NT2/D1 (cell line): Measurements from ENCODE around the gene CDH12.

Experiments used
- DNase-seq: peaks from one replicate; pipeline ENCODE4 v3.0.0-alpha.2; 2011; ENCODE audit warnings: low read depth, low spot score
- H3K27me3 ChIP-seq: 2 replicates; pipeline ENCODE4 v1.6.0; 2011; ENCODE audit warnings: mild to moderate bottlenecking; ENCODE audit not compliant: insufficient read length, insufficient read depth
- H3K36me3 ChIP-seq: 2 replicates; pipeline ENCODE4 v1.6.1; 2011; ENCODE audit warnings: mild to moderate bottlenecking, low read length, mixed read lengths; ENCODE audit not compliant: insufficient read depth, insufficient read length
- H3K4me1 ChIP-seq: 2 replicates; pipeline ENCODE4 v1.5.1; 2011; ENCODE audit not compliant: insufficient read depth, insufficient read length
- H3K4me3 ChIP-seq: 2 replicates; pipeline ENCODE4 v1.5.1; 2011; ENCODE audit warnings: low read depth; ENCODE audit not compliant: insufficient read length
- H3K9ac ChIP-seq: 2 replicates; pipeline ENCODE4 v1.6.0; 2011; ENCODE audit warnings: low read depth; ENCODE audit not compliant: insufficient read length
- H3K9me3 ChIP-seq: 2 replicates; pipeline ENCODE4 v1.5.1; 2011; ENCODE audit warnings: mild to moderate bottlenecking, low read length; ENCODE audit not compliant: insufficient read depth
- SUZ12 ChIP-seq: IDR thresholded peaks from 2 replicates; pipeline ENCODE4 v1.6.1; 2011; ENCODE audit not compliant: insufficient read length, insufficient read depth; ENCODE audit errors: extremely low read depth
- YY1 ChIP-seq: IDR thresholded peaks from 2 replicates; pipeline ENCODE4 v1.6.1; 2011; ENCODE audit not compliant: insufficient read length, insufficient read depth
- ZNF274 ChIP-seq: IDR thresholded peaks from 2 replicates; pipeline ENCODE4 v1.6.1; 2011; ENCODE audit warnings: mild to moderate bottlenecking, low read depth, low read length

Gene CDH12

DNA sequence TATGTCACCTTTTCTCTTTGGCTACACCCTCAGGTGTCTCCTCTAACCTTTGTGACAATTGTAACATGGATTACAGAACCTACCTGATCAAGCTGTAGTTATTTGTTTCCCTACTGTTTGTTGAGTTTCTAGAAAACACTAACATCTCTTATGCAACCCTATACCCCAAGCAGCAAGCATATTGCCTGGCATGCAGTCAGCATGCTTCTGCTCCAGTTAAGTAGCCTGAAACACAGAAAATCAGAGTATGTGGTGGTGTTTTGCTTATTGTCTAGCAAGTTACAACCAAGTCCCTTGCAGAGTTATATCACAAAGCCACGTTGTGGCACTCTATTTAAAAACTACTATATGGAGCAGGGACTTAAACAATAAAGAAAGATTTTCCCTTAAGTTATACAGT, 131.1 kb downstream of the CDH12 start:
- Histone ChIP-seq H3K4me1 (no peaks in the 10 kb centered on the region), H3K9ac (no peak overlapping the region), H3K9me3 (peaks cover 26% of the 10 kb centered on the region; the same call in 1 of the 2 replicates), H3K4me3 (no peak overlapping the region), H3K27me3 (no peaks in the 10 kb centered on the region), H3K36me3 (no peaks in the 10 kb centered on the region)
- DNase-seq = no peak
- TF ChIP-seq YY1 (no peak), ZNF274 (no peak), SUZ12 (no peak)

- H3K9me3 ChIP-seq = peaks cover 26% of the 10 kb centered on the region; the same call in 1 of the 2 replicates
- no peaks in the 10 kb centered on the region for H3K36me3 ChIP-seq
- DNase-seq = no peak
- no peaks in the 10 kb centered on the region for H3K4me1 ChIP-seq
- no peak overlapping the region for H3K9ac ChIP-seq
- no peaks in the 10 kb centered on the region for H3K27me3 ChIP-seq
- no peak overlapping the region for H3K4me3 ChIP-seq
- TF ChIP-seq ZNF274 = peak; percentile 39; the same call in 1 of the 2 replicates
- TF ChIP-seq SUZ12 = no peak
Measured at GRCh38 chr5:22719842-22720241, 133.3 kb downstream of the CDH12 start.

DNA sequence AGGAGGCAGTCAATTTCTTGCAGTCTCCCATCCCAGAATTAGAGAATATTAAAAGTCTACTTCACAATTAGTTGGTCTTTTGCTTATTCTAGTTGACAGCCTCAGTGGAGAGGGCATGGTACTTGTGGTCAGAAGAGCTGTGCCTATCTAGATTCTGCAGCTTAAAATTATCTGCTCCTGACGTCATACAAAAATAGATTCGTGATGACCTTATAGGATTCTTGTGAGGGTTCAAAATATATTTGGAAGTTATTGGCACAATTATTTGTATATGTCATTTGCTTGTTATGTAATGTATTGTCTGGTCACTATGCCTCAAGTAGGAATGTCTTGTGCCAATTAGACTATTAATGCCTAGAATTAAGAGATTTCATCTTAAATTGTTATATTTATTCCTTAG, 142.5 kb downstream of the CDH12 start:
- no peaks in the 10 kb centered on the region for H3K4me1 ChIP-seq
- H3K9ac ChIP-seq = no peak overlapping the region
- H3K36me3 ChIP-seq = no peaks in the 10 kb centered on the region
- TF ChIP-seq ZNF274 = no peak
- no peaks in the 10 kb centered on the region for H3K9me3 ChIP-seq
- DNase-seq = no peak
- H3K4me3 ChIP-seq = no peak overlapping the region
- H3K27me3 ChIP-seq = no peaks in the 10 kb centered on the region

DNA sequence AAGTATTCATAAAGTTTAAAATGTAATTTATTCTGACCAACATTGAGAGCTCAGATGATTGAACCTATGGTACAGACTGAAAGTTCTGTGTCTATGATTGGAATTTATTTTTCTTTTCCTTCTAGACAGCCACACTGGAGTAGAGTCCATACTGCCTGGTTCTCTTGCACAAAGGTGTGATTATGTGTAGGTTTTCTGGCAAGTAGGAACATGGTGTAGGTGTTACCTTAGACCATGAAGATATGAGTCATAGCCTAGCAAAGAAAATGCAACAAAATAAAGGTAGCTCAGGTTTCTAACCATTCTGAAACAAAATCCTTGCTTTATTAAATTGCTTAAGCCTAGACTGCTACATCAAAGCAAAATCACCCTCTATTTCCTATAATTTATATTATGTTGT, 143.4 kb downstream of the CDH12 start:
- Histone ChIP-seq H3K4me3 (no peak overlapping the region), H3K9me3 (no peaks in the 10 kb centered on the region), H3K36me3 (no peaks in the 10 kb centered on the region), H3K27me3 (no peaks in the 10 kb centered on the region), H3K4me1 (no peaks in the 10 kb centered on the region), H3K9ac (no peak overlapping the region)
- DNase-seq = no peak
- TF ChIP-seq YY1 (no peak), ZNF274 (no peak), SUZ12 (no peak)

DNA sequence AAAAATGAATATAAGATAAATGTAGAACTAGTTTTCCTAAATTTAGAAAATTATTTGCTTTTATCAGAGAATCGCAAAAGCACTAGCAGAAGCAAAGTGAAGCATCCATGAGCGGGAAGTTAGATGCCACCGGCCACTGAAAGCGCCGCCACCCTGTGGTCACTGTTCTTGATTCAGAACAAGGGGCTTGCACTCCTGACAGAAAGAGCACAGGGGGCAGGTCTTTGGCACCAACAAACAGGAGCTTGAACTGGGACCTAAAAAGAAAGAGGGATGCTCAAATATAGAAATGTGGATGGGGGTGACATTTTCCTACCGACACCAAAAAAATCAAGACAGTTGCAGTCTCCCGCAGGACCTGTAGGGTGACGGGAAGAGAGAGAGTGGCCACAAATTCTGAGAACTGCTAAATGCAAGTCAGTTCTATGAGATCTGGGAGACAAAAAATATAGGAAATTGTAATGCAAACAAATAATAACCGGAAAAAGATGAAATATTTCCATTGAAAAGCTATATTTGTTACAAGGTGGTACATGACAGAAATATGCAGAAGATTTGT, 144.3 kb downstream of the CDH12 start:
- no peak for DNase-seq
- Histone ChIP-seq H3K4me3 (no peak overlapping the region), H3K9ac (no peak overlapping the region), H3K4me1 (no peaks in the 10 kb centered on the region), H3K27me3 (no peaks in the 10 kb centered on the region), H3K36me3 (no peaks in the 10 kb centered on the region), H3K9me3 (no peaks in the 10 kb centered on the region)
- no peak for TF ChIP-seq YY1
- TF ChIP-seq SUZ12 = no peak
- no peak for TF ChIP-seq ZNF274

DNA sequence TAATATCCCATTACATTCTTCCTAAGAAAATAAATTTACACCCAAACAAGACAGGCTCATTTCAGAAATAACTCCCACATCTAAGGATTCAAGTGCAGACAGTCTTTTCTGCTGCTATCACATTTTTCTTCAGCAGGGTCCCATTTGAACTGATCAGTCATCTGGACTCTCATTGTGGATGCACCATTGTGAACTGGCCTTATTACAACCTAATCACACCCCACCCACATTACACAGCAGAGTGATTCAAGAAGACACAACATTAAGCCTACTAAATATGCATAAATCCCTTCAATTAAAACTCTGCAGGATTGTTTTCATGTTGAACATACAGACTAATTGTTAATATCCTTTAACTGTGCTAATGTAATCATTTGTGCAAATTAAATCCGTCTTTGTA, 146.2 kb downstream of the CDH12 start:
- H3K27me3 ChIP-seq = no peaks in the 10 kb centered on the region
- DNase-seq = no peak
- no peaks in the 10 kb centered on the region for H3K4me1 ChIP-seq
- TF ChIP-seq YY1 (no peak), ZNF274 (no peak), SUZ12 (no peak)
- H3K9me3 ChIP-seq = no peaks in the 10 kb centered on the region
- H3K4me3 ChIP-seq = no peak overlapping the region
- H3K36me3 ChIP-seq = no peaks in the 10 kb centered on the region
- H3K9ac ChIP-seq = no peak overlapping the region

- no peak overlapping the region for H3K9ac ChIP-seq
- no peaks in the 10 kb centered on the region for H3K27me3 ChIP-seq
- DNase-seq = no peak
- no peaks in the 10 kb centered on the region for H3K36me3 ChIP-seq
- no peak overlapping the region for H3K4me3 ChIP-seq
- no peaks in the 10 kb centered on the region for H3K4me1 ChIP-seq
- H3K9me3 ChIP-seq = no peaks in the 10 kb centered on the region
- TF ChIP-seq SUZ12 = no peak
- TF ChIP-seq ZNF274 = no peak
- TF ChIP-seq YY1 = no peak
Measured at GRCh38 chr5:22699319-22699718, 153.8 kb downstream of the CDH12 start.

DNA sequence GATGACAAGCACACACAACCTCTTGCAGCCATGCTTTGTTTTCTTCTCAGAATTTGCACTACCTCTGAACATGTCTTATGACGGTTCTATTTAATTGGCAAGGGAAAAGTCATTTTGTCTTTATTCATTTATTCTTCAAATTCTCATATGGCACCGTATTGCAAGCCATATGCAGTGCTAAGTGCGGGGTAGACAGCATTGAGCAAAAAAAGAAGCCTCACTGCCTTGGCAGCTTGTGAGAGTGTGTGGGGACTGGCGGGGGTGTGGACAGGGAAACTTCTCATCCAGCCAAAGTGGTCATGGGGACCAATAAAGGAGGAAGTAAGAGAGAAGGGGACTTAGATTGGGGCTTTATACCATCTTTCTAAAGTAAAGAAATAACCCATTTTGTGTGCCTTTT, 160.0 kb downstream of the CDH12 start:
- TF ChIP-seq YY1 = no peak
- Histone ChIP-seq H3K4me3 (no peak overlapping the region), H3K4me1 (no peaks in the 10 kb centered on the region), H3K9me3 (no peaks in the 10 kb centered on the region), H3K9ac (no peak overlapping the region), H3K36me3 (no peaks in the 10 kb centered on the region), H3K27me3 (no peaks in the 10 kb centered on the region)
- DNase-seq = no peak
